ENCODE measurements around the gene SLIT3. TPM values are rescaled to one million over a fixed set of nuclear protein-coding genes. Genes with fewer than 3 reads are reported as not detected.

The SLIT3 gene
- total and polyA plus RNA-seq, 9 of the 15 experiments (the other 6 are each of a cell fraction or from before 2014, with no cell fraction given) = 0.01 to 0.04 TPM; not detected in 7

DNA sequence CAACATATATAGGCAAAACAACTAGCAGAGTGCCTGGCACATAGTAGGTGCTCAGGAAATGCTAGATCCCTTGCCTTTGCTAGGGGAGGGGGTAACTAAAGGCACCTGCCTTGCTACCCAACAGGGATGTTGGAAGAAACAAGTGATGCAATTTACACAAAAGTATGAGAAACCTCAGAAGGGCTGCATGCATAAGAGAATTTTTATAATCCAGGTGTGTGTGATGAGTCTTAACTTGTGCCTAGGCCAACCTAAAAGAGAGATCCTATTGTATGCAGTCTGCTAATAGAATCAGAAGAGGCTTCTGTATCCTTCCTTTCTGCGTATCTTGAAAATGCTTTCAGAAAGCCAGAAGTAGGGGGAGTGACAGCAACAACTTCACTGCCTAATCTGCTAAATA, 135.9 kb downstream of the SLIT3 start:
- 0% methylated on average over 1 of the region's 1 CpG for WGBS (ENCODE audit: insufficient coverage, low coverage, missing lambda C conversion rate)
- Histone ChIP-seq H3K9ac (ENCODE audit: insufficient read depth in 1 of 2, low read depth in 2 of 2, low read length in 2 of 2) (no peak overlapping the region), H3K36me3 (ENCODE audit: control insufficient read depth, insufficient read depth, low read length) (no peaks in the 10 kb centered on the region), H3K9me3 (replicated peaks; ENCODE audit: control insufficient read depth, insufficient read depth, low read depth, low read length) (no peaks in the 10 kb centered on the region), H4K20me1 (replicated peaks; ENCODE audit: control insufficient read depth, insufficient read depth, low read length) (no peaks in the 10 kb centered on the region), H3K4me1 (replicated peaks in 1 of 2; ENCODE audit: control insufficient read depth in 2 of 2, insufficient read depth in 2 of 2, low read length in 2 of 2) (no peaks in the 10 kb centered on the region), H3K79me2 (ENCODE audit: control insufficient read depth, insufficient read depth, low read length) (no peaks in the 10 kb centered on the region), H3K27me3 (ENCODE audit: control insufficient read depth in 2 of 2, insufficient read depth in 2 of 2, low read length in 2 of 2) (peaks cover 2 to 18% of the 10 kb centered on the region in 2 experiments; a peak in 3 of 5 replicates), H3K4me2 (ENCODE audit: insufficient read depth, low read length) (no peak overlapping the region), H3K27ac (ENCODE audit: extremely low read depth, low read depth, low read length) (no peak overlapping the region), H2AFZ (ENCODE audit: low read depth, low read length) (no peak overlapping the region), H3K9me1 (ENCODE audit: control insufficient read depth, insufficient read depth, low read length) (no peaks in the 10 kb centered on the region), H3K4me3 (no peak overlapping the region)
- POLR2A ChIA-PET = interaction anchor here (0.5 kb wide), 1 partner anchor 14 kb away, joined by 3 read pairs; no protein-coding TSS in a partner anchor
- CTCF ChIA-PET (ENCODE audit: low intra/inter-chr PET ratio) = no interaction called here
- BruUV-seq (replicated peaks) = no TSS peak
- in situ Hi-C loops (cut with MboI) = no loop called here
- intact Hi-C loops (cut with micrococcal nuclease) = no loop called here
- FAIRE-seq (no peak), DNase-seq (ENCODE audit: extremely low read depth in 1 of 4, low spot score in 3 of 4) (no peak), ATAC-seq (no peak)
- TF ChIP-seq ZSCAN32 (CRISPR knock-in tag; IDR thresholded peaks at IDR 0.05) = no peak
- TF ChIP-seq, protein P1, sequence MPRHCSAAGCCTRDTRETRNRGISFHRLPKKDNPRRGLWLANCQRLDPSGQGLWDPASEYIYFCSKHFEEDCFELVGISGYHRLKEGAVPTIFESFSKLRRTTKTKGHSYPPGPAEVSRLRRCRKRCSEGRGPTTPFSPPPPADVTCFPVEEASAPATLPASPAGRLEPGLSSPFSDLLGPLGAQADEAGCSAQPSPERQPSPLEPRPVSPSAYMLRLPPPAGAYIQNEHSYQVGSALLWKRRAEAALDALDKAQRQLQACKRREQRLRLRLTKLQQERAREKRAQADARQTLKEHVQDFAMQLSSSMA (CRISPR knock-in tag; IDR thresholded peaks at IDR 0.05) = no peak
- no peak for TF ChIP-seq KLF10 (CRISPR knock-in tag; IDR thresholded peaks at IDR 0.05)
- TF ChIP-seq, protein P2, sequence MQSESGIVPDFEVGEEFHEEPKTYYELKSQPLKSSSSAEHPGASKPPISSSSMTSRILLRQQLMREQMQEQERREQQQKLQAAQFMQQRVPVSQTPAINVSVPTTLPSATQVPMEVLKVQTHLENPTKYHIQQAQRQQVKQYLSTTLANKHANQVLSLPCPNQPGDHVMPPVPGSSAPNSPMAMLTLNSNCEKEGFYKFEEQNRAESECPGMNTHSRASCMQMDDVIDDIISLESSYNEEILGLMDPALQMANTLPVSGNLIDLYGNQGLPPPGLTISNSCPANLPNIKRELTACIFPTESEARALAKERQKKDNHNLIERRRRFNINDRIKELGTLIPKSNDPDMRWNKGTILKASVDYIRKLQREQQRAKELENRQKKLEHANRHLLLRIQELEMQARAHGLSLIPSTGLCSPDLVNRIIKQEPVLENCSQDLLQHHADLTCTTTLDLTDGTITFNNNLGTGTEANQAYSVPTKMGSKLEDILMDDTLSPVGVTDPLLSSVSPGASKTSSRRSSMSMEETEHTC (IDR thresholded peaks at IDR 0.05) = no peak
- TF ChIP-seq ZNF436 (CRISPR knock-in tag; IDR thresholded peaks at IDR 0.05) = no peak
- TF ChIP-seq RAD51 (IDR thresholded peaks at IDR 0.05; ENCODE audit: borderline replicate concordance, low read depth) = no peak
- no peak for TF ChIP-seq SMAD2 (IDR thresholded peaks at IDR 0.05; ENCODE audit: low read depth, low read length)
- TF ChIP-seq NCOA2 (IDR thresholded peaks at IDR 0.05; ENCODE audit: partially characterized antibody in 2 of 2) = no peak
- TF ChIP-seq, protein P3, sequence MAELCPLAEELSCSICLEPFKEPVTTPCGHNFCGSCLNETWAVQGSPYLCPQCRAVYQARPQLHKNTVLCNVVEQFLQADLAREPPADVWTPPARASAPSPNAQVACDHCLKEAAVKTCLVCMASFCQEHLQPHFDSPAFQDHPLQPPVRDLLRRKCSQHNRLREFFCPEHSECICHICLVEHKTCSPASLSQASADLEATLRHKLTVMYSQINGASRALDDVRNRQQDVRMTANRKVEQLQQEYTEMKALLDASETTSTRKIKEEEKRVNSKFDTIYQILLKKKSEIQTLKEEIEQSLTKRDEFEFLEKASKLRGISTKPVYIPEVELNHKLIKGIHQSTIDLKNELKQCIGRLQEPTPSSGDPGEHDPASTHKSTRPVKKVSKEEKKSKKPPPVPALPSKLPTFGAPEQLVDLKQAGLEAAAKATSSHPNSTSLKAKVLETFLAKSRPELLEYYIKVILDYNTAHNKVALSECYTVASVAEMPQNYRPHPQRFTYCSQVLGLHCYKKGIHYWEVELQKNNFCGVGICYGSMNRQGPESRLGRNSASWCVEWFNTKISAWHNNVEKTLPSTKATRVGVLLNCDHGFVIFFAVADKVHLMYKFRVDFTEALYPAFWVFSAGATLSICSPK (IDR thresholded peaks at IDR 0.05; ENCODE audit: borderline replicate concordance) = no peak
- TF ChIP-seq, protein P4, sequence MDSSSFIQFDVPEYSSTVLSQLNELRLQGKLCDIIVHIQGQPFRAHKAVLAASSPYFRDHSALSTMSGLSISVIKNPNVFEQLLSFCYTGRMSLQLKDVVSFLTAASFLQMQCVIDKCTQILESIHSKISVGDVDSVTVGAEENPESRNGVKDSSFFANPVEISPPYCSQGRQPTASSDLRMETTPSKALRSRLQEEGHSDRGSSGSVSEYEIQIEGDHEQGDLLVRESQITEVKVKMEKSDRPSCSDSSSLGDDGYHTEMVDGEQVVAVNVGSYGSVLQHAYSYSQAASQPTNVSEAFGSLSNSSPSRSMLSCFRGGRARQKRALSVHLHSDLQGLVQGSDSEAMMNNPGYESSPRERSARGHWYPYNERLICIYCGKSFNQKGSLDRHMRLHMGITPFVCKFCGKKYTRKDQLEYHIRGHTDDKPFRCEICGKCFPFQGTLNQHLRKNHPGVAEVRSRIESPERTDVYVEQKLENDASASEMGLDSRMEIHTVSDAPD (CRISPR knock-in tag; IDR thresholded peaks at IDR 0.05) = no peak
- TF ChIP-seq FOXJ2 (tag; IDR thresholded peaks at IDR 0.05) = no peak
- no peak for TF ChIP-seq POLR2AphosphoS5 (IDR thresholded peaks at IDR 0.05; ENCODE audit: control insufficient read depth, insufficient read depth, low read depth, low read length)
- TF ChIP-seq OTX1 (CRISPR knock-in tag; IDR thresholded peaks at IDR 0.05) = no peak
- no peak for TF ChIP-seq POLR2A (conservative IDR thresholded peaks at IDR 0.05)
- TF ChIP-seq IRF2 (CRISPR knock-in tag; IDR thresholded peaks at IDR 0.05) = no peak
- TF ChIP-seq ZNF785 (CRISPR knock-in tag; IDR thresholded peaks at IDR 0.05) = no peak
